Activated CD4-positive, alpha-beta memory T cell treated with anti-CD3 and anti-CD28 coated beads for 36 hours (primary cell): ENCODE measurements around the gene KRT6B. TPM values are rescaled to one million over a fixed set of nuclear protein-coding genes. Genes with fewer than 3 reads are reported as not detected.
"Not testable (repeated sequence)": the region's sequence is repeated elsewhere in the genome, so short reads cannot be mapped to it uniquely, and the experiment has no call there.

Source experiments
- CTCF ChIA-PET: fragments of 350-600 bp; sonication (Branson Sonifier 250); formaldehyde crosslinking; loops from one replicate; lab custom pipeline; 2021; ENCODE audit warnings: antibody characterized with exemption, inconsistent platforms; lab: Charles Lee
- POLR2A ChIA-PET: fragments of 350-600 bp; sonication (Branson Sonifier 250); formaldehyde crosslinking; loops from one replicate; lab custom pipeline; 2021; ENCODE audit warnings: antibody characterized with exemption; lab: Charles Lee
- DNase-seq: peaks from one replicate; pipeline ENCODE4 v3.0.0-alpha.2; 2020
- H3K27ac Mint-ChIP-seq: one replicate; pipeline ENCODE4 v1.8.0; 2021; ENCODE audit warnings: mixed read lengths
- H3K27me3 Mint-ChIP-seq: one replicate; pipeline ENCODE4 v1.8.0; 2021; ENCODE audit warnings: mixed read lengths
- H3K36me3 Mint-ChIP-seq: one replicate; pipeline ENCODE4 v1.8.0; 2021; ENCODE audit warnings: mixed read lengths
- H3K4me1 Mint-ChIP-seq: one replicate; pipeline ENCODE4 v1.8.0; 2021; ENCODE audit warnings: low read depth, mixed read lengths
- H3K4me3 Mint-ChIP-seq: one replicate; pipeline ENCODE4 v1.8.0; 2021; ENCODE audit warnings: mild to moderate bottlenecking, mixed read lengths
- H3K9me3 Mint-ChIP-seq: one replicate; pipeline ENCODE4 v1.8.0; 2021; ENCODE audit warnings: mixed read lengths
- intact Hi-C: fragments of 100-400 bp; cut with micrococcal nuclease; formaldehyde crosslinking; loops from one replicate; pipeline ENCODE4 v1.15.1; 2023
- total RNA-seq, 2 experiments: library from RNA; stranded (reverse); gene quantifications; one replicate each; pipeline ENCODE4 v1.2.3, GENCODE V29; 2021

Gene KRT6B
- total RNA-seq, 2 experiments from 2014 or later = not detected

GRCh38 chr12:52414936-52415335 lies 37.0 kb downstream of the KRT6B start:
- H3K4me1 Mint-ChIP-seq = no peaks in the 10 kb centered on the region
- CTCF ChIA-PET = no interaction called here
- H3K9me3 Mint-ChIP-seq = no peaks in the 10 kb centered on the region

DNA sequence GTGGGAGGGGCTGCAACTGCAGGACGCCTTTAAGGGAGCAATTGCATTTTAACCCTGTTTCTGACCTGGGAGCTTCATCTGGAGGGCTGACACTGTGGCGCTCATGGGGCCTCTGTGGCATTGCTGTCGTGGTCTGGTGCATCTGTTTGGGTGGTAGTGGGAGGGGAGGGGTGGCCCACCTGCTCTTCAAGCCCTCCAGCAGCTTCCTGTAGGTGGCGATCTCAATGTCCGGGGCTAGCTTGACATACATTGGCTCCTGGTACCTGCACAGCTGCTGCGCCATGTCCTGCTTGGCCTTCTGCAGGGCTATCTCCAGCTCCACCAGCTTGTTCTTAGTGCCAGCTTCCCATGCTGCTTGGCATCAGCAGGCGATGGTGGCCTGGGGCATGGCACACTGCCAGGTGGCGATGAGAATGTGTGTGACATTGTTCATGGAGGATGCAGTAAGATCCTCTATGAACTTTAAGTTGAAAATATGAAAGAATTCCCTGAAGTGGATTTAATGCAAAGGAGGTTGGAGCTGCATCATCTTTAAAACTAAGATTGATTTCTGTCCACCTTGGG lies 38.1 kb downstream of the KRT6B start:
- Mint-ChIP-seq H3K9me3 (no peaks in the 10 kb centered on the region), H3K4me1 (no peaks in the 10 kb centered on the region), H3K27ac (no peak overlapping the region), H3K36me3 (no peaks in the 10 kb centered on the region), H3K27me3 (peaks cover 4% of the 10 kb centered on the region), H3K4me3 (no peak overlapping the region)
- CTCF ChIA-PET = interaction anchor here (1.3 kb wide), 1 partner anchor 466 kb away, joined by 4 read pairs; no protein-coding TSS in a partner anchor
- DNase-seq = no peak
- POLR2A ChIA-PET = no interaction called here
- intact Hi-C loops = no loop called here

More at GRCh38 chr12:52414936-52415335, 37.0 kb downstream of the KRT6B start:
- no peaks in the 10 kb centered on the region for H3K36me3 Mint-ChIP-seq
- intact Hi-C loops = no loop called here
- peaks cover 4% of the 10 kb centered on the region for H3K27me3 Mint-ChIP-seq
- POLR2A ChIA-PET = no interaction called here
- no peak overlapping the region for H3K4me3 Mint-ChIP-seq
- no peak for DNase-seq
- no peak overlapping the region for H3K27ac Mint-ChIP-seq

DNA sequence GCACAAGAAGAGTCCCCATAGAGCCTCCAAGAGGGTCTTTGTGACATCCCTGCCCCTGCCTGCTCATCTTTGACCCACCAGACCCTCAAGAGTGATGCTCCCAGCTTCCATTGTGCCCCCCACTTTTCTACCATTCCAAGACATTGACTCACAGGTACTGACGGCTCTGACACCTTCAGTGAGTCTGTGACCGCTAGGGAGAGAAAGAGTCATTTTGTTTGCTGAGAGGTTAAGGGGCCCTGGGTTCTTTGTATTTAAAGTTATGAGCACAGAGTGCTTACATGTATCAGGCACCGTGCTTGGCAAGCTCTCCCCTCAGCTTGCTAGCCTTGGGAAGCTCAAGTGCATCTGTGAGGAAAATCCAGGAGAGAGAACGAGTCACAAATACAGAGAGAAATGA lies 38.7 kb downstream of the KRT6B start:
- no peak overlapping the region for H3K4me3 Mint-ChIP-seq
- CTCF ChIA-PET = interaction anchor here (1.3 kb wide), 1 partner anchor 467 kb away, joined by 4 read pairs; no protein-coding TSS in a partner anchor
- POLR2A ChIA-PET = no interaction called here

GRCh38 chr12:52411815-52412214 lies 40.1 kb downstream of the KRT6B start:
- Mint-ChIP-seq H3K4me1 (no peaks in the 10 kb centered on the region), H3K27me3 (peaks cover 8% of the 10 kb centered on the region), H3K9me3 (no peaks in the 10 kb centered on the region), H3K36me3 (no peaks in the 10 kb centered on the region), H3K27ac (no peak overlapping the region), H3K4me3 (no peak overlapping the region)
- no peak for DNase-seq
- CTCF ChIA-PET = no interaction called here
- POLR2A ChIA-PET = interaction anchor here (0.6 kb wide), 1 partner anchor 37 kb away, joined by 3 read pairs; no protein-coding TSS in a partner anchor
- intact Hi-C loops = no loop called here

More for the DNA sequence above, 38.7 kb downstream of the KRT6B start:
- Mint-ChIP-seq H3K36me3 (no peaks in the 10 kb centered on the region), H3K9me3 (no peaks in the 10 kb centered on the region), H3K27ac (no peak overlapping the region), H3K4me1 (no peaks in the 10 kb centered on the region), H3K27me3 (peaks cover 8% of the 10 kb centered on the region)
- intact Hi-C loops = no loop called here
- no peak for DNase-seq

GRCh38 chr12:52410589-52411248 lies 41.2 kb downstream of the KRT6B start:
- H3K4me1 Mint-ChIP-seq, POLR2A ChIA-PET, intact Hi-C loops, H3K9me3 Mint-ChIP-seq, DNase-seq, H3K27me3 Mint-ChIP-seq, H3K4me3 Mint-ChIP-seq, H3K36me3 Mint-ChIP-seq, CTCF ChIA-PET, H3K27ac Mint-ChIP-seq: not testable (repeated sequence)

DNA sequence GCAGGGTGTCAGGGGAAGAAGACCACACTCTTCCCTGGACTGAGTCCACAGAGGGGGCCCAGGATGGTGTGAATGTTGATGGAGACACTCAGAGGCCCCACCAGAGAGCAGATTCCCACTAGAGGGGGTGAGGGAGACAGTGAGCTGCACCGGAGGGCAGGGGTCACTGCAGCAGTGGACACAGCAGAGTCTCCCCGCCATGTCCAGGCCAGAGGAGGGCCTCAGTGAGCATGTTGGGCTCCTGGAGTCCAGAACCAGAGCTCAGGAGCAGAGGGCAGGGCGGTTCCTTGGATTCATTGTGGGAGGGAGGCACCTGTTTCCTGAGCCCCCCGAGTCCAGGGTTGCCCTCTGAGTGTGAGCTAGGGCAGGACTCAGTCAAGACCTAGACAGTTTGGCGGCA lies 44.0 kb downstream of the KRT6B start:
- intact Hi-C loops = no loop called here
- Mint-ChIP-seq H3K9me3 (no peaks in the 10 kb centered on the region), H3K4me3 (no peak overlapping the region), H3K36me3 (no peaks in the 10 kb centered on the region), H3K27ac (no peak overlapping the region), H3K4me1 (no peaks in the 10 kb centered on the region), H3K27me3 (peaks cover 4% of the 10 kb centered on the region)
- POLR2A ChIA-PET = no interaction called here
- CTCF ChIA-PET = no interaction called here
- no peak for DNase-seq

- ChIA-PET POLR2A (no interaction called here), CTCF (no interaction called here)
- H3K9me3 Mint-ChIP-seq = no peaks in the 10 kb centered on the region
- H3K4me3 Mint-ChIP-seq = no peak within 1 kb of the TSS
- DNase-seq = no peak
- no peaks in the 10 kb centered on the region for H3K4me1 Mint-ChIP-seq
- intact Hi-C loops = no loop called here
- no peaks in the 10 kb centered on the region for H3K36me3 Mint-ChIP-seq
- peaks cover 4% of the 10 kb centered on the region for H3K27me3 Mint-ChIP-seq
- H3K27ac Mint-ChIP-seq = no peak within 1 kb of the TSS
Observed at GRCh38 chr12:52405922-52406385, 46.0 kb downstream of the KRT6B start, which contains the start of gene KRT82. TSS of gene KRT82 (minus strand) at chr12:52406335. CDS start at chr12:52406277, 58 bp downstream.

DNA sequence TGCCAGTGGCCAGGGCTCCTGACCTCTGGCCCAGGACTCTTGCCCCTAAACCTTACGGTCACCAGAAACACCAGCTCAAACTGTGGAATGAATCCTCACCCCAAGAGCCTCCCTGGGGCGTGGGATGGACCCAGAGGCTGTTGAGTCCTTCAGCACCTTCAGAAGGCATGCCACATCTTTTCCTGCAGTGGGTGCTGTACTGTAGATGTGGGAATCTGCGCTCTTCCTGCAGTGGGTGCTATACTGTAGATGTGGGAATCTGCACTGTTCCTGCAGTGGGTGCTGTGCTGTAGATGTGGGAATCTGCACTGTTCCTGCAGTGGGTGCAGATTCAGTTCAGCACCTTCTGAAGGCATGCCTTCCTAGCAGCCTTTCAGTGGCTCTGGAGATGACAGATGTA lies 47.0 kb downstream of the KRT6B start:
- H3K36me3 Mint-ChIP-seq = no peaks in the 10 kb centered on the region
- intact Hi-C loops = no loop called here
- no peaks in the 10 kb centered on the region for H3K4me1 Mint-ChIP-seq
- H3K4me3 Mint-ChIP-seq = no peak overlapping the region
- H3K27ac Mint-ChIP-seq = no peak overlapping the region
- H3K9me3 Mint-ChIP-seq = no peaks in the 10 kb centered on the region
- H3K27me3 Mint-ChIP-seq = peaks cover 4% of the 10 kb centered on the region
- no peak for DNase-seq
- POLR2A ChIA-PET = no interaction called here
- CTCF ChIA-PET = no interaction called here

- no peak overlapping the region for H3K27ac Mint-ChIP-seq
- H3K27me3 Mint-ChIP-seq = peaks cover 3% of the 10 kb centered on the region
- no peaks in the 10 kb centered on the region for H3K36me3 Mint-ChIP-seq
- ChIA-PET POLR2A (no interaction called here), CTCF (no interaction called here)
- intact Hi-C loops = no loop called here
- no peak for DNase-seq
- no peak overlapping the region for H3K4me3 Mint-ChIP-seq
- no peaks in the 10 kb centered on the region for H3K9me3 Mint-ChIP-seq
- H3K4me1 Mint-ChIP-seq = peaks cover 2% of the 10 kb centered on the region
Observed at GRCh38 chr12:52403561-52403960, 48.4 kb downstream of the KRT6B start.

- Mint-ChIP-seq H3K27ac (no peak overlapping the region), H3K27me3 (no peaks in the 10 kb centered on the region), H3K9me3 (no peaks in the 10 kb centered on the region), H3K4me3 (no peak overlapping the region), H3K36me3 (no peaks in the 10 kb centered on the region), H3K4me1 (peaks cover 2% of the 10 kb centered on the region)
- POLR2A ChIA-PET = no interaction called here
- DNase-seq = no peak
- CTCF ChIA-PET = no interaction called here
- intact Hi-C loops = no loop called here
Observed at GRCh38 chr12:52402873-52403540, 48.9 kb downstream of the KRT6B start.

DNA sequence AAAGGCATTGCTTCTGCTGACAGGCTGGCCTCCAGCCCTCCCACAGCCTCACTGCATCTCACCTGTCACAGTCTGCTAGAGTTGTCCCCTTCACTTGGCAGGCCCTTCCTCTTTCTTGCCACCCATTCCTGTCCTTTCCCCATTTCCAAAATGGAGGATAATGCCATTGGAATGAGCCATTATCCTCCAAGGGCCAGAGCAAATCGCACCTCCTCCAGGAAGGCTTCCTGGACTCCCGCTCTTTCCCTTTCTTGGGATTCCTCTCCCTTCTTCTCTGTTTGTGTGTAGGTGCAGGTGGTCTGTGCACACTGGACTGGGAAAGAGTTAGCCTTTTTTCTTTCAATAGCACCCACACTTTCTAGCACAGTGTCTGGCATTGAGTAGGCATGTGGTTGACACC lies 49.6 kb downstream of the KRT6B start:
- no peak overlapping the region for H3K4me3 Mint-ChIP-seq
- no peaks in the 10 kb centered on the region for H3K27me3 Mint-ChIP-seq
- H3K9me3 Mint-ChIP-seq = no peaks in the 10 kb centered on the region
- H3K36me3 Mint-ChIP-seq = no peaks in the 10 kb centered on the region
- intact Hi-C loops = no loop called here
- CTCF ChIA-PET = interaction anchor here (0.7 kb wide), 1 partner anchor 477 kb away, joined by 3 read pairs; no protein-coding TSS in a partner anchor
- POLR2A ChIA-PET = interaction anchor here (1.1 kb wide), 1 partner anchor 10 kb away, joined by 5 read pairs; no protein-coding TSS in a partner anchor
- peaks cover 2% of the 10 kb centered on the region for H3K4me1 Mint-ChIP-seq
- H3K27ac Mint-ChIP-seq = no peak overlapping the region
- DNase-seq = no peak

GRCh38 chr12:52401926-52402325 lies 50.0 kb downstream of the KRT6B start:
- H3K27ac Mint-ChIP-seq = no peak overlapping the region
- no peaks in the 10 kb centered on the region for H3K9me3 Mint-ChIP-seq
- intact Hi-C loops = no loop called here
- CTCF ChIA-PET = interaction anchor here (0.7 to 1.0 kb wide), 2 partner anchors 21 to 478 kb away, joined by 3 read pairs; no protein-coding TSS in a partner anchor
- H3K36me3 Mint-ChIP-seq = no peaks in the 10 kb centered on the region
- no peaks in the 10 kb centered on the region for H3K27me3 Mint-ChIP-seq
- DNase-seq = no peak
- H3K4me1 Mint-ChIP-seq = peaks cover 2% of the 10 kb centered on the region
- POLR2A ChIA-PET = interaction anchor here (1.1 kb wide), 1 partner anchor 10 kb away, joined by 5 read pairs; no protein-coding TSS in a partner anchor
- no peak overlapping the region for H3K4me3 Mint-ChIP-seq
